GM23248 (cell line): Measurements from ENCODE around the gene EMILIN1. TPM values are rescaled to one million over a fixed set of nuclear protein-coding genes. Genes with fewer than 3 reads are reported as not detected.
A peak's percentile ranks its signal among the peaks of the same experiment; 100 is the strongest.

ENCODE experiments used
- DNase-seq: peaks from one replicate; pipeline ENCODE4 v3.0.0-alpha.2; 2015
- H2AFZ ChIP-seq: fragments of 200-600 bp; sonication (generic); 2 replicates; pipeline ENCODE4 v1.6.1; 2016; ENCODE audit warnings: antibody characterized with exemption
- H3F3A ChIP-seq: fragments of 200-600 bp; sonication (generic); 2 replicates; pipeline ENCODE4 v1.6.1; 2016; ENCODE audit warnings: mild to moderate bottlenecking, antibody characterized with exemption, mixed run types; ENCODE audit not compliant: insufficient read depth
- H3K27ac ChIP-seq: fragments of 200-600 bp; sonication (generic); 2 replicates; pipeline ENCODE4 v1.5.1; 2016; ENCODE audit warnings: mild to moderate bottlenecking
- H3K27me3 ChIP-seq: fragments of 200-600 bp; sonication (generic); replicated peaks from 2 replicates; pipeline ENCODE4 v1.6.1; 2016; ENCODE audit warnings: mild to moderate bottlenecking; ENCODE audit not compliant: insufficient read depth
- H3K36me3 ChIP-seq: fragments of 200-600 bp; sonication (generic); 2 replicates; pipeline ENCODE4 v1.6.1; 2016; ENCODE audit warnings: low read depth, mild to moderate bottlenecking
- H3K4me1 ChIP-seq: fragments of 200-600 bp; sonication (generic); 2 replicates; pipeline ENCODE4 v1.6.1; 2016; ENCODE audit warnings: mild to moderate bottlenecking; ENCODE audit not compliant: insufficient read depth
- H3K4me2 ChIP-seq: fragments of 200-600 bp; sonication (generic); one replicate; pipeline ENCODE4 v1.6.1; 2016; ENCODE audit warnings: mild to moderate bottlenecking; ENCODE audit not compliant: unreplicated experiment
- H3K4me3 ChIP-seq: fragments of 200-600 bp; sonication (generic); 2 replicates; pipeline ENCODE4 v1.5.1; 2016; ENCODE audit warnings: mild to moderate bottlenecking
- H3K79me2 ChIP-seq: fragments of 200-600 bp; sonication (generic); 2 replicates; pipeline ENCODE4 v1.6.1; 2016; ENCODE audit warnings: mild to moderate bottlenecking; ENCODE audit not compliant: insufficient read depth
- H3K9ac ChIP-seq: fragments of 200-600 bp; sonication (generic); 2 replicates; pipeline ENCODE4 v1.6.1; 2016; ENCODE audit warnings: mild to moderate bottlenecking
- H3K9me2 ChIP-seq: fragments of 200-600 bp; sonication (generic); 2 replicates; pipeline ENCODE4 v1.6.1; 2016; ENCODE audit warnings: mixed run types, mild to moderate bottlenecking, moderate library complexity; ENCODE audit not compliant: insufficient read depth
- H3K9me3 ChIP-seq: fragments of 200-600 bp; sonication (generic); one replicate; pipeline ENCODE4 v1.6.1; 2017; ENCODE audit warnings: low read depth
- H4K20me1 ChIP-seq: fragments of 200-600 bp; sonication (generic); 2 replicates; pipeline ENCODE4 v1.6.0; 2016; ENCODE audit not compliant: insufficient read depth
- EZH2 ChIP-seq: fragments of 200-600 bp; sonication (generic); IDR thresholded peaks from 2 replicates; pipeline ENCODE4 v1.6.1; 2018; ENCODE audit warnings: antibody characterized with exemption, mild to moderate bottlenecking; ENCODE audit not compliant: insufficient read depth, poor library complexity, severe bottlenecking
- EZH2phosphoT487 ChIP-seq: fragments of 200-600 bp; sonication (generic); IDR thresholded peaks from 2 replicates; pipeline ENCODE4 v1.6.1; 2018; ENCODE audit warnings: antibody characterized with exemption, moderate library complexity, mild to moderate bottlenecking, low read depth; ENCODE audit not compliant: insufficient read depth
- WGBS, 2 experiments: methylation state at CpG; one replicate each; pipeline ENCODE4 v1.1.6; 2015 to 2017; ENCODE audit warnings: low lambda C conversion rate in 2 of 2, low coverage in 1 of 2; ENCODE audit errors: missing lambda C conversion rate in 2 of 2; 5-methylcytosine and 5-hydroxymethylcytosine counted together
- in situ Hi-C: fragments of 300-500 bp; cut with MboI; formaldehyde crosslinking; loops from 2 replicates; pipeline ENCODE4 v1.15.0; 2020
- polyA plus RNA-seq: library from polyadenylated mRNA; unstranded; fragments of >200 nt; fragmentation: Nextera tagmentation; extraction: Ambion mirVana; gene quantifications from 2 replicates; pipeline ENCODE4 v1.2.1, GENCODE V29; 2016
- total RNA-seq: library from RNA; depleted of rRNA; stranded (reverse); fragments of >200 nt; shearing (Covaris generic); gene quantifications from 2 replicates; pipeline ENCODE4 v1.2.3, GENCODE V29; 2014

Gene EMILIN1
- total and polyA plus RNA-seq, 2 experiments from 2014 or later, result 61.5 to 219 TPM

DNA sequence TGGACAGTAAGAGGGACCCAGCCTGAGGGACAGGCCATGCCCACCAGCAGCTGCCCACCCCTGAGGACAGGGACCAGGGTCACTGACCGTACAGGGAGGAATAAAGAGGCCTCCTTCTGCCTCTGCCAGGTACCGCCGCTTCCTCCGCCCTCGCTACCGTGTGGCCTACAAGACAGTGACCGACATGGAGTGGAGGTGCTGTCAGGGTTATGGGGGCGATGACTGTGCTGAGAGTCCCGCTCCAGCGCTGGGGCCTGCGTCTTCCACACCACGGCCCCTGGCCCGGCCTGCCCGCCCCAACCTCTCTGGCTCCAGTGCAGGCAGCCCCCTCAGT lies 2.2 kb downstream of the EMILIN1 start:
- Histone ChIP-seq H2AFZ (no peak overlapping the region), H3K4me1 (peaks cover 16% of the 10 kb centered on the region), H3K79me2 (peaks cover 35% of the 10 kb centered on the region), H3F3A (peaks cover 13% of the 10 kb centered on the region), H3K9ac (peak overlapping the region; percentile 87), H3K27me3 (no peaks in the 10 kb centered on the region), H3K4me3 (peak overlapping the region; percentile 81), H3K27ac (peak overlapping the region; percentile 74), H4K20me1 (no peaks in the 10 kb centered on the region), H3K4me2 (peak overlapping the region; percentile 99), H3K9me3 (no peaks in the 10 kb centered on the region), H3K36me3 (no peaks in the 10 kb centered on the region), H3K9me2 (no peaks in the 10 kb centered on the region)
- in situ Hi-C loops, result no loop called here
- no peak for DNase-seq
- WGBS, 2 experiments, result 76 to 77% methylated on average over 14 of the region's 14 CpGs
- TF ChIP-seq EZH2phosphoT487, result no peak
- TF ChIP-seq EZH2, result no peak

DNA sequence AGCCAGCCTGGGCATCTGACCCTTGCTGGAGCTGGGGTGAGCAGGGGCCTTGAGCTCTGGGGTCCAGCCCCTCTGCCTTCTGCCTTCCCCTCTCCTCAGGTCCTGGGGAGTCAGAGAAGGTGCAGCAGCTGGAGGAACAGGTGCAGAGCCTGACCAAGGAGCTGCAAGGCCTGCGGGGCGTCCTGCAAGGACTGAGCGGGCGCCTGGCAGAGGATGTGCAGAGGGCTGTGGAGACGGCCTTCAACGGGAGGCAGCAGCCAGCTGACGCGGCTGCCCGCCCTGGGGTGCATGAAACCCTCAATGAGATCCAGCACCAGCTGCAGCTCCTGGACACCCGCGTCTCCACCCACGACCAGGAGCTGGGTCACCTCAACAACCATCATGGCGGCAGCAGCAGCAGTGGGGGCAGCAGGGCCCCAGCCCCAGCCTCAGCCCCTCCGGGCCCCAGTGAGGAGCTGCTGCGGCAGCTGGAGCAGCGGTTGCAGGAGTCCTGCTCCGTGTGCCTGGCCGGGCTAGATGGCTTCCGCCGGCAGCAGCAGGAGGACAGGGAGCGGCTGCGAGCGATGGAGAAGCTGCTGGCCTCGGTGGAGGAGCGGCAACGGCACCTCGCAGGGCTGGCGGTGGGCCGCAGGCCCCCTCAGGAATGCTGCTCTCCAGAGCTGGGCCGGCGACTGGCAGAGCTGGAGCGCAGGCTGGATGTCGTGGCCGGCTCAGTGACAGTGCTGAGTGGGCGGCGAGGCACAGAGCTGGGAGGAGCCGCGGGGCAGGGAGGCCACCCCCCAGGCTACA lies 3.8 kb downstream of the EMILIN1 start:
- peaks cover 13% of the 10 kb centered on the region for H3F3A ChIP-seq
- peaks cover 16% of the 10 kb centered on the region for H3K4me1 ChIP-seq
- no peaks in the 10 kb centered on the region for H3K9me3 ChIP-seq
- DNase-seq, result no peak
- no peaks in the 10 kb centered on the region for H3K27me3 ChIP-seq
- WGBS, 2 experiments, result 89 to 92% methylated on average over 34 to 38 of the region's 38 CpGs
- H2AFZ ChIP-seq, result no peak overlapping the region
- peaks cover 35% of the 10 kb centered on the region for H3K79me2 ChIP-seq
- H3K27ac ChIP-seq, result no peak overlapping the region
- no peaks in the 10 kb centered on the region for H3K36me3 ChIP-seq
- in situ Hi-C loops, result no loop called here
- TF ChIP-seq EZH2phosphoT487, result no peak
- no peak for TF ChIP-seq EZH2
- no peak overlapping the region for H3K4me3 ChIP-seq
- no peaks in the 10 kb centered on the region for H3K9me2 ChIP-seq
- no peaks in the 10 kb centered on the region for H4K20me1 ChIP-seq
- H3K4me2 ChIP-seq, result no peak overlapping the region
- H3K9ac ChIP-seq, result no peak overlapping the region

- no peak overlapping the region for H3K9ac ChIP-seq
- peaks cover 35% of the 10 kb centered on the region for H3K79me2 ChIP-seq
- no peaks in the 10 kb centered on the region for H4K20me1 ChIP-seq
- H3K4me2 ChIP-seq, result no peak overlapping the region
- H3K27me3 ChIP-seq, result no peaks in the 10 kb centered on the region
- H3K9me3 ChIP-seq, result no peaks in the 10 kb centered on the region
- peaks cover 16% of the 10 kb centered on the region for H3K4me1 ChIP-seq
- in situ Hi-C loops, result no loop called here
- no peak for TF ChIP-seq EZH2phosphoT487
- no peak for TF ChIP-seq EZH2
- no peak overlapping the region for H3K27ac ChIP-seq
- DNase-seq, result no peak
- H2AFZ ChIP-seq, result no peak overlapping the region
- no peaks in the 10 kb centered on the region for H3K36me3 ChIP-seq
- no peak overlapping the region for H3K4me3 ChIP-seq
- 85 to 87% methylated on average over 23 to 27 of the region's 27 CpGs for WGBS, 2 experiments
- H3K9me2 ChIP-seq, result no peaks in the 10 kb centered on the region
- peaks cover 13% of the 10 kb centered on the region for H3F3A ChIP-seq
These were observed 4.5 kb downstream of the EMILIN1 start for GRCh38 chr2:27082773-27083409.

GRCh38 chr2:27083410-27084296 lies 5.2 kb downstream of the EMILIN1 start:
- no peak overlapping the region for H3K4me3 ChIP-seq
- peaks cover 16% of the 10 kb centered on the region for H3K4me1 ChIP-seq
- H3K79me2 ChIP-seq, result peaks cover 33% of the 10 kb centered on the region
- H2AFZ ChIP-seq, result no peak overlapping the region
- H3F3A ChIP-seq, result peaks cover 13% of the 10 kb centered on the region
- no peak overlapping the region for H3K4me2 ChIP-seq
- H3K27ac ChIP-seq, result no peak overlapping the region
- H3K9me3 ChIP-seq, result no peaks in the 10 kb centered on the region
- H3K9me2 ChIP-seq, result no peaks in the 10 kb centered on the region
- no peaks in the 10 kb centered on the region for H4K20me1 ChIP-seq
- TF ChIP-seq EZH2, result no peak
- TF ChIP-seq EZH2phosphoT487, result no peak
- H3K27me3 ChIP-seq, result no peaks in the 10 kb centered on the region
- in situ Hi-C loops, result no loop called here
- H3K9ac ChIP-seq, result no peak overlapping the region
- DNase-seq, result no peak
- WGBS, 2 experiments, result 82 to 86% methylated on average over 19 to 20 of the region's 20 CpGs
- no peaks in the 10 kb centered on the region for H3K36me3 ChIP-seq
